Stimulated activated naive CD4-positive, alpha-beta T cell treated with Interleukin-2 at 50 U/mL for 16 hours (primary cell): ENCODE data around the gene TCP11L1.
"Not testable (repeated sequence)": the region's sequence is repeated elsewhere in the genome, so short reads cannot be mapped to it uniquely, and the experiment has no call there.

Experiments
- DNase-seq: peaks from one replicate; lab custom pipeline; 2025; lab: John Stamatoyannopoulos, UW

TCP11L1 gene

DNA sequence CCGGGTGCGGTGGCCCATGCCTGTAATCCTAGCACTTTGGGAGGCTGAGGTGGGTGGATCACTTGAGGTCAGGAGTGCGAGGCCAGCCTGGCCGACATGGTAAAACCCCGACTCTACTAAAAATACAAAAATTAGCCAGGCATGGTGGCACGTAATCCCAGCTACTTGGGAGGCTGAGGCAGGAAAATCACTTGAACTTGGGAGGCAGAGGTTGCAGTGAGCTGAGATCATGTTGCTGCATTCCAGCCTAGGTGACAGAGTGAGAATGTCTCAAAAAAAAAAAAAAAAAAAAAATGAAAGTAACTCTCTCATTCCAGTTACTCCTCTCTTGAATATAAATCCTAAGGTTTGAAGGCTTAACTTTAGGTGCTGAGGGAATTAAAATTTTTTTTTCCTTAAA, 10.2 kb upstream of the TCP11L1 start:
- DNase-seq: not testable (repeated sequence)

DNA sequence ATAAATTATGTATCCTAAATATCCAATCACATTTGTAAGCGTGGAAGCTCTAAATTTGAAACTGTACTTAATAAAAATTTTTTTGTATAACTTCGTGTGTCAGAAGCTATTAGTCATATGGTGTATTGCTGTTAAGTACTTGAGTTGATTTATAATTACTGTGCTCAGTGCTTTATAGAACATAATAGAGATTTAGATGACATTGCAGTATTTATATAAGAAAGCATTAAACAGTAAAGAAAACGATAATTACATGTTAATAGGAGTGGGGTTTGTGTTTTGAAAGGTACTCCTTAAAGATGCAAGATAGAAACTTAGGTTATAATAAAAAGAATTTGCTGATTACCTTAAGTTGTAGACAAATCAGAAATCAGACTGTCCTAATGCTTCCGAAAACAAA, 5.9 kb upstream of the TCP11L1 start:
- DNase-seq: no peak

DNA sequence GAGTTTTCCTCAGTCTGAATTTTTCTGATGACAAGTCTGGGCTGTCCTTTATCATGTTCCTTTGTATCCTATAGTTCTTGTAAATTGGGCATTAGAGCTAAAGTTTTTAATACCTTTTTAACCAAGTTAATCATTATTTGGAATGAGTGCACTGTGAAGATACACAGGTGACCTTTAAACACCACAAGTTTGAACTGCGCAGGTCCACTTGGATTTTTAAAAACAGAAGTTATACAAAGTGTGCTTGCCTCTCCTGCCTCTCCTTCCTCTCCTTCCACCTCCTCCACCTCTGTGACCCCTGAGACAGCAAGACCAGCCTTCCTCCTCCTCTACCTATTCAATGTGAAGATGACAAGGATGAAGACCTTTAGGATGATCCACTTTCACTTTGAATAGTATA, 4.4 kb upstream of the TCP11L1 start:
- DNase-seq: no peak

DNA sequence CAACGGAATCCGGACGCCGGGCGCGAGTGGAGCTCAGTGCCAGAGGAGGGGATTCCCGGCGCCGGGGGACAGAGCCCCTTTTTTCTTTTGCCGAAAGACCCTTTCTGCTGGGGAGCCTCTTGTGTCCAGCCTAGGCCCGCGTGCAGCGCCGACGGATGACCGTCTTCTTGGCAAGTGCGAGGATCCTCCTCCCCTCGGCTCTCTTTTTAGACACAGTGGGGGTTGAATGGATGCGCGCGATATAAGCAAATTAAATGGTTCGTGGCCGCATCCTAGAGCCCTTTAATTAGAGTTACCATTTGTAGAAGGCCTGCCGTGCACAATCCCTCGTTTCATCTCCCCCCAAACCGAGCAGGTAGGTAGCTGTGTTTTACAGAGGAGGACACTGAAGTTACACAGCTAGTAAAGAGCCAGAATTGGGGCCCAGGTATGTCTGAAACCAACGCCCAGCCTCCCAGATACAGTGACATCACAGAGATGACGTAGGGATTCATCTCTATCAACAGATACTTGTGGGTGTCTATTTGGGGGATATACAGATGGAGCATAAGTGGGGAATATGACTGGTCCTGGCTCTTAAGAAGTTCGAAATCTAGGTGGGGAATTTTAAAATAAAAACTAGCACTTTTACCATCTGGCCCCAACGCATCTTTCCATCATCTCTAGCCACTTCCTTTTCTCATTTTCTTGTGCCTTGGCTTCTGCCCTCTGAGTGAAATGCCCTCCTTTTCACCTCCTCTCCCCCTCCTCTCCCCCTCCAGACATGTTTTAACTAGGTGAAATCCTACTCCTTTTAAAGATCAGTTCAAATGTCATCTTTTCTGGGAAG, 875 bp downstream of the TCP11L1 start:
- DNase-seq: peak; percentile 17

- no peak for DNase-seq
These were observed 1.6 kb downstream of the TCP11L1 start for GRCh38 chr11:33040862-33041453.

- no peak for DNase-seq
These were observed 4.0 kb downstream of the TCP11L1 start for GRCh38 chr11:33043221-33043830.

- DNase-seq: no peak
These were observed 4.9 kb downstream of the TCP11L1 start for GRCh38 chr11:33044285-33044756.

- DNase-seq: no peak
These were observed 6.3 kb downstream of the TCP11L1 start for GRCh38 chr11:33045551-33046255.

- not testable (repeated sequence) for DNase-seq
These were observed 9.3 kb downstream of the TCP11L1 start for GRCh38 chr11:33048701-33049100.

DNA sequence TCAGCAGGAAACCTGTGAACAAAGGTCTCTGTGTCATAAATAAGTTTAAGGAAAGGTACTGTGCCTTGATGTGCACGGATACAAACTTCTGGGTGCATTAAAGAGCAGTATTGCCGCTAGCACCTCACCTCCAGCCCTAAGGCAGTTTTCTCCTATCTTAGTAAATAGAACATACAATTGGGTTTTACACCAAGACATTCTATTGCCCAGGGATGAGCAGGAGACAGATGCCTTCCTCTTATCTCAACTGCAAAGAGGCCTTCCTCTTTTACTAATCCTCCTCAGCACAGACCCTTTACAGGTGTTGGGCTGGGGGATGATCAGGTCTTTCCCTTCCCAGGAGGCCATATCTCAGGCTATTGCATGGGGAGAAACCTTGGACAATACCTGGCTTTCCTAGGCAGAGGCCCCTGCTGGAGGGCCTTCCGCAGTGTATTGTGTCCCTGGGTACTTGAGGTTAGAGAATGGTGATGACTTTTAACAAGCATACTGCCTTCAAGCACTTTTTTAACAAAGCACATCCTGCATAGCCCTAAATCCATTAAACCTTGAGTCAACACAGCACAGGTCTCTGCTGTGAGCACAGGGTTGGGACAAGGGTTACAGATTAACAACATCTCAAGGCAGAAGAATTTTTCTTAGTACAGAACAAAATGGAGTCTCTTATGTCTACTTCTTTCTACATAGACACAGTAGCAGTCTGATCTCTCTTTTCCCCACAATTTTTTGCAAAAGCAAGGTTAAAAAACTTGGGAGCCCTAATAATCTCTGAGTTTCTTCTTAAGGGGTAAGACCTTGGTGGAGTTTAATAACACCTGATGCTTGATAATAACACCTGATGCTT, 10.4 kb downstream of the TCP11L1 start:
- DNase-seq: not testable (repeated sequence)

- DNase-seq: no peak
These were observed 12.9 kb downstream of the TCP11L1 start for GRCh38 chr11:33052231-33052630.

- no peak for DNase-seq
These were observed 16.0 kb downstream of the TCP11L1 start for GRCh38 chr11:33055375-33055774.

GRCh38 chr11:33057284-33057683, 17.9 kb downstream of the TCP11L1 start:
- DNase-seq: no peak

DNA sequence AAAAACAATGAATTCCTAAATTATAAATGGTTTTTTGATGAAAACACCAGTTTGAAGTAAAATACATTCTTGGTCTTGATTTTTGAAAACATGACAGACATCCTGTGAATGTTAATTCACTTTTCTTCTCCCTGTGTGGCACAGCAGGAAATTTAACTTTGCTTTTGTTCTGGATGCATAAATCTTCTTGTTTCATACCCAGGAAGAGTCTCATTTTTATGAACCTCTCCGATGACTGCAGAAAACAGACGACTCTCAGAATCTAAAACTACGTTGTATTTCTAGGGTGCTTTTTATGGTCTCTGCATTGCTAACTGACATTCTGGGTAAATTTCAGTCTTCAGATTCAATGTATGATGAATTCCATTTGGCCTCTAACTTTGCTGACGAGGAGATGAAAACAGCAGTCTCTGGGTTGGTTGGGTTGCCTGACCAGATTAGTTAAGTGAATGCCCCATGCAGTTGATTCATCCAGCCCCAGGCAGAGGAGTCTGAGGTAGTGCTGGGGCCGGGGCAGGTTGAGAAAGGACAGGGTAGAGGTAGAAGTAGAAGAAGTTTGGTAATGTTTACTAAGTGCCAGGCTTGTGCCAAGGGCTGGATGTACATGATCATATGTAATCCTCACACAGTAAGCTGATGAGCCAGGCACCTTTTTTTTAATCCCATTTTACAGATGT, 20.1 kb downstream of the TCP11L1 start:
- DNase-seq: no peak

DNA sequence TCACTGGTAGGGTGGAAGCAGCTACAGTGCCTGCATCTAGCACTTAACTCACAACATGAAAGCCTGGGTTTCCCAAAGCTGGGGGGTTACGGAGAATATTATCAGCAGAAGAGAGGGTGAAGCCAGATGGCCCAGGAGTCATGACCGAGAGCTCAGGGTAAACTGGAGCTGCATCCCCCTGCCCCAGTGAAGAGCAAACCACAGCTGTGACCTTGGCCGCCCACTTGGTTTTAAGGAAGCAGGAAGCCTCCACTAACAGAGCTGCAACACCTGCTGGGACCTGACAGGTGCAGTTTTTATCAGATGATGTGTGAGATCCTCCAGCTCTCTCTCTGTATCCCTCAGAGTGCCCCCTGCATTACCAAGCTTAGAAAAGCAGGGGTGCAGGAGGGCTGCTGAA, 20.9 kb downstream of the TCP11L1 start:
- DNase-seq: no peak

DNA sequence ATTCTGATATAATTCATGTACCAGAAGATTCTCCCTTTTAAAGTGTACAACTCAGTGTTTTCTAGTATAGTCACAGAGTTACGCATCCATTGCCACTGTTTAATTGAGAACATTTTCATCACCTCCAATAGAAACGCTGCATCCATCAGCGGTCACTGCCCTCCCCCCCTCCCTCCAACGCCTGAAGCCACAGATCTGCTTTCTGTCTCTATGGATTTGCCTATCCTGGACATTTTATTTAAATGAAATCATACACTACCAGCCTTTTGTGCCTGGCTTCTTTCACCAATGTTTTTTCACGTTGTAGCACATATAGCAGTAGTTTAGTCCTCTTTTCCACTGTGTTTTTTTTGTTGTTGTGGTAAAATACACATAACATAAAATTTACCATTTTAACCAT, 22.8 kb downstream of the TCP11L1 start:
- DNase-seq: no peak

GRCh38 chr11:33063326-33063881, 24.0 kb downstream of the TCP11L1 start:
- DNase-seq: no peak

GRCh38 chr11:33064033-33064825, 24.9 kb downstream of the TCP11L1 start:
- no peak for DNase-seq

DNA sequence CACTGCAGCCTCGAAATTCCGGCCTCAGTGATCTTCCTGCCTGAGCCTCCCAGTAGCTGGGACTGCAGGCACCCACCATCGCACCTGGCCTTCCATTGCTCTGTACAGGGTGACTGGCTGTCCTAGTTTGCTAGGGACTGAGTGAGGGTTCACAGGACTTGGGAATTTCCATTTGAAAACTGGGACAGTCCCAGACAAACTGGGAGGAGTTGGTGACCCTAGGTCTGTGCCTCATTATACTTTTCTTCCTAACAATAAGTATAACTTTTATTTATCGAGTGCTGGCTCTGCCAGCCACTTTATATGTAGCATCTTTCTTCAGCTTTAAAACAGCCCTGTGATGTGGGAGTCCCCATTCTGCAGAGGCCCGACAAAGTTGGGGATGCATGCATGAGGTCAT, 25.5 kb downstream of the TCP11L1 start:
- no peak for DNase-seq
